ENCODE results near the gene APCS.

The APCS gene

GRCh38 chr1:159587461-159587951, at the start of gene APCS:
TSS of gene APCS (plus strand) at chr1:159587826. CDS start at chr1:159587922, 96 bp downstream.
- no peak for DNase-seq (ENCODE audit: low spot score)

GRCh38 chr1:159548126-159548525, 39.5 kb upstream of the APCS start:
- DNase-seq (ENCODE audit: low spot score) = no peak

GRCh38 chr1:159554261-159554660, 33.4 kb upstream of the APCS start:
- DNase-seq (ENCODE audit: low spot score) = no peak

- no peak for DNase-seq (ENCODE audit: low spot score)
These were observed 32.9 kb upstream of the APCS start for GRCh38 chr1:159554696-159555095.

GRCh38 chr1:159556931-159557369, 30.7 kb upstream of the APCS start:
- no peak for DNase-seq (ENCODE audit: low spot score)

GRCh38 chr1:159560599-159560998, 27.0 kb upstream of the APCS start:
- DNase-seq (ENCODE audit: low spot score) = no peak

GRCh38 chr1:159561497-159561896, 26.1 kb upstream of the APCS start:
- DNase-seq (ENCODE audit: low spot score) = no peak

GRCh38 chr1:159562680-159563079, 24.9 kb upstream of the APCS start:
- DNase-seq (ENCODE audit: low spot score) = no peak

GRCh38 chr1:159577446-159577845, 10.2 kb upstream of the APCS start:
- no peak for DNase-seq (ENCODE audit: low spot score)

- DNase-seq (ENCODE audit: low spot score) = no peak
These were observed 7.3 kb upstream of the APCS start for GRCh38 chr1:159580340-159580739.

- DNase-seq (ENCODE audit: low spot score) = no peak
These were observed 6.2 kb upstream of the APCS start for GRCh38 chr1:159581422-159581821.

GRCh38 chr1:159584536-159584935, 3.1 kb upstream of the APCS start:
- DNase-seq (ENCODE audit: low spot score) = no peak

- no peak for DNase-seq (ENCODE audit: low spot score)
These were observed 4.4 kb downstream of the APCS start for GRCh38 chr1:159591981-159592380.

- no peak for DNase-seq (ENCODE audit: low spot score)
These were observed 7.2 kb downstream of the APCS start for GRCh38 chr1:159594625-159595405.

GRCh38 chr1:159598196-159598595, 10.6 kb downstream of the APCS start:
- no peak for DNase-seq (ENCODE audit: low spot score)

- DNase-seq (ENCODE audit: low spot score) = no peak
These were observed 13.3 kb downstream of the APCS start for GRCh38 chr1:159600894-159601293.

GRCh38 chr1:159602501-159602999, 14.9 kb downstream of the APCS start:
- no peak for DNase-seq (ENCODE audit: low spot score)

- no peak for DNase-seq (ENCODE audit: low spot score)
These were observed 24.7 kb downstream of the APCS start for GRCh38 chr1:159612211-159612885.

- no peak for DNase-seq (ENCODE audit: low spot score)
These were observed 45.3 kb downstream of the APCS start for GRCh38 chr1:159632922-159633321.
